GM20431 (cell line): ENCODE data around the gene PTPN6.
"Not testable (repeated sequence)": the region's sequence is repeated elsewhere in the genome, so short reads cannot be mapped to it uniquely, and the experiment has no call there.

ENCODE experiments used
- in situ Hi-C: fragments of 300-500 bp; cut with MseI, MboI; formaldehyde crosslinking; loops from one replicate; pipeline ENCODE4 v1.15.0; 2020; ENCODE audit warnings: low sequenced_read_pairs; ENCODE audit not compliant: unreplicated experiment

Gene PTPN6

DNA sequence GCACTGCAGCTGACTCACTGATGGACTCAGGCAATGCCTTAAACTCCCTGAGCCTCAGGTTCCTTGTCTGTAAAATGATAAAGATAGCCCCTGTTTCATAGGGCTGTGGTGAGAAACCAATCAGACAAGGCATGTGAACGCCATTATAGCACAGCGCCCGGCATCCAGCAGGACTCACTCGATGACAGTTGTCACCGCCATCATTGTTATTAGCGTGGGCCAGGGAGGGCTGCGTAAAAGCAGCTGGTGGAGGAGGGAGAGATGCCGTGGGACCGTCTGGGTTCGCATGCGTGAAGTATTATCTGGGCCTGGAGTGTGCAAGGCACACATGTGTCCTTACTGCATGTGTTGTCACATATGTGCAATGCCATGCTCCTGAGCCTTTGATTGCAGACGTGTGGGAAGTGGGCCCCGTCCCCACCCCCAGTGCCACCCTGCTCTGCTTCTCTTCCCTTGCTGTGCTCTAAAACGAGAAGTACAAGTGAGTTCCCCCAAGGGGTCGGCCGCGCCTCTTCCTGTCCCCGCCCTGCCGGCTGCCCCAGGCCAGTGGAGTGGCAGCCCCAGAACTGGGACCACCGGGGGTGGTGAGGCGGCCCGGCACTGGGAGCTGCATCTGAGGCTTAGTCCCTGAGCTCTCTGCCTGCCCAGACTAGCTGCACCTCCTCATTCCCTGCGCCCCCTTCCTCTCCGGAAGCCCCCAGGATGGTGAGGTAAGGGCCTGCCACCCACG lies at the start of gene PTPN6:
Gene PTPN6 (plus strand): TSS at position 546 of the 730 bp plus-strand sequence. CDS start 157 bp downstream, at position 703.
- in situ Hi-C loops = no loop called here

DNA sequence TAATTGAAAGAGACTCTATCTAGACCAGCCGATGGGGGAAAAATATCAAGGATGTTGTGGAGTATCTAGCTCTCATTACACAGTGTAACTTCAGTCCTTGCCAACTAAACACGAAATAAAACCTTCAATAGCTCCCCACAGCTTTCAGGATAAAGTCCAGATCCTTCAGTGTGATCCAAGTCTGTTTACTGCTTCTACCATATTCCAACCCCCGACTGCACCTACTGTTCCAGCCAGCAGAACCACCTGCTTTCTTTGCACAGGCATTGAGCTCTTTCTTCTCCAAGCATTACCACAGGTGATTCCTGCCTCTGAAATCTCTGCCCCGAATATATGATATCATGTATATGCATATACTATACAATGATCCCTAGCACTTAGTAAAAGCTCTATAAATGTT lies 48.7 kb upstream of the PTPN6 start:
- in situ Hi-C loops = no loop called here

DNA sequence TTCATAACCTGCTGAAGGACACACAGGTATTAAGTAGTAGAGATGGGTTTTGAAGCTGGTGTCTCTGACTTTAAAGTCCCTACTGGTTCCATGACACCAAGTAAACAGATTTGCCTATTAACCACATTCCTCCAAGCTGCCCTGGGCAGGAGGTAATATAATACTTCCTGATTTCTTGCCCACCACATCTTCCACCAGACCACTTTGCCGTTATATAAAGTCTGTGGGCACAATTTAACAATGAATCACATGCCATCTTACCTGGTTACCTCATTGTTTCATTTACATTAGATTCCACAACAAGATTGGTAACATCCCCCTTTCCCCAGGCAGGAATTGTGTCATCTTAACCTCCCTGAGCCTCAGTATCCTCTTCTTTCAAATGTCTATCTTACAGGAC lies 47.4 kb upstream of the PTPN6 start:
- in situ Hi-C loops = no loop called here

DNA sequence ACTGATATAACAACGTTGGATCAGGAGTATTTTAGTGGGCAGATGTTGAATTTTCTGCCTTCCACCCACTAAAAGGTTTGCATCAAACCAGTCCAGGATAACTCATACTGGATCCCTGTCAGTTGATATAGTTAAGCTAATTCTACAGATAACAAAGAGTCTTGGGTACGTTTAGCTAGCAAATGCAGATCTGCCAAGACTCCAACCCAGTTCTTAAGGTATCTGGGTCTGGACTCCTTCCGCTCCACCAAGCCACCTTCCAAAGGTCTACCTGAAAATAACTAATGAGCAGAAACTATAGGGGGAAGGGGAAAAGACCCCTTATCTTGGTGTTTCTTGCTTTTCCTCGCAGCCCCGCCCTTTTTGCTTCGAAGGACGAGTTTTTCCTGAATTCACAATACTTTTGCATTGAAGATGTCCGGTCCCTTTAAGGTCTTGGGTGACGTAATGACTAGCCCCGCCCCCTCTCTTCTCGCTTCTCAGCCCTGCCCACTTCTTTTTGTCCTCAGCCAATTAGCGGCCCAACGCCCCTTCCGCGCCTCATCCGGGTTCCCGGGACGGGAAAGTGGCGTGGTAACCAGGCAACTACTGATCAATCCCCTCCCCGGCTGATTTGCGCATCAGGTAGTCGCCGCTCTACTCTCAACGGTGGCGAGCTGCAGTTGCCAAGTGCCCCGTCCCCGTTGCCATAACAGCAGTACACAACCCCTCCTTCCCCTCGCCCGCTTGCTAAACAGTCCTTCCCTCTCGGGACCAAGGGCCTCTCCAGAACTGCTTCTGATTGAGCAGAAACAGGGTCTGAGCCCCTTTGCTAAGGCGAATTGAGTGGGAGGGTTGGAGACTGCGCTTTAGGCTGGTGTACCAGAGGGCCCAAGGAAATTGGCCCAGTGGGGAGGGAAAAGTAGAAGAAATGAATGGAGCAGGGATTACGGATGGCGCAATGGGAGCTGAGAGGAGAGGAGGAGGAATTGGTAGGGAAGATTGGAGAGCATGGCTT lies 46.6 kb upstream of the PTPN6 start, which contains the start of gene LRRC23:
Gene LRRC23 (plus strand): TSS at position 543 of the 997 bp plus-strand sequence. CDS start 812 bp downstream, outside the sequence.
- in situ Hi-C loops = no loop called here

DNA sequence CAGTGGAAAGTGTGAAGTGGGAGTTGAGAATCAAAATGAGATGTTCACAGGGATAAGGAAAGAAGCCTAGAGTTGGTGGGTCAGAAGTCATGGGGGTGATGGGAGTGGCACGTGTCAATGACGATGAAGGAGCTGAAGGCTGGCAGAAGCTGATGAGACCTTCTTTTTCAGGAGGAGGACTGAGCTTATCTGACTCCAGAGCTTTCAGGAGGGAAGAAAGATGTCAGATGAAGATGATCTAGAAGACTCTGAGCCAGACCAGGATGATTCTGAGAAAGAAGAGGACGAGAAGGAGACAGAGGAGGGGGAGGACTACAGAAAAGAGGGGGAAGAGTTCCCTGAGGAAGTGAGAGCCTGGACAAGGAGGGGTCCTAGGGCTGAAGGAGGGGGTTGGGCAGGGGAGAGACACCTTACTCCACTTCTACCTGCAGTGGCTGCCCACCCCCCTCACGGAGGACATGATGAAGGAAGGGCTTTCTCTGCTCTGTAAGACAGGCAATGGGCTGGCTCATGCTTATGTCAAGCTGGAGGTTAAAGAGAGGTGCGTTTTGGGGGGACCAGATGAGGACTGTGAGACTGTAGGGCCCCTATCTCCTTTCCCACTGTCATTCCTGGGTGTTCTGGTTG lies 45.6 kb upstream of the PTPN6 start:
- in situ Hi-C loops = no loop called here

DNA sequence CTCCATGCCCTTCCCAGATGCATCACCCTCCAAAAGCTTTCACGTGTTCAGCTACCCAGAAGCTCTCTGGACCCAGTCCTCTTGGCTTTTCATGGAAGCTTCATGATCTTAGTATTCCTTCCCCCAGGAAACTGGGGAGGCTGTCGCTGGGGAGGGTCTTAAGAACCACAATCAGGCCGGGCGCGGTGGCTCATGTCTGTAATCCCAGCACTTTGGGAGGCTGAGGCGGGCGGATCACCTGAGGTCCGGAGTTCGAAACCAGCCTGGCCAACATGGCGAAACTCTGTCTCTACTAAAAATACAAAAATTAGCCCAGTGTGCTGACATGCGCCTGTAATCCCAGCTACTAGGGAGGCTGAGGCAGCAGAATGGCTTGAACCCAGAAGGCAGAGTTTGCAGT lies 43.0 kb upstream of the PTPN6 start:
- in situ Hi-C loops = not testable (repeated sequence)

DNA sequence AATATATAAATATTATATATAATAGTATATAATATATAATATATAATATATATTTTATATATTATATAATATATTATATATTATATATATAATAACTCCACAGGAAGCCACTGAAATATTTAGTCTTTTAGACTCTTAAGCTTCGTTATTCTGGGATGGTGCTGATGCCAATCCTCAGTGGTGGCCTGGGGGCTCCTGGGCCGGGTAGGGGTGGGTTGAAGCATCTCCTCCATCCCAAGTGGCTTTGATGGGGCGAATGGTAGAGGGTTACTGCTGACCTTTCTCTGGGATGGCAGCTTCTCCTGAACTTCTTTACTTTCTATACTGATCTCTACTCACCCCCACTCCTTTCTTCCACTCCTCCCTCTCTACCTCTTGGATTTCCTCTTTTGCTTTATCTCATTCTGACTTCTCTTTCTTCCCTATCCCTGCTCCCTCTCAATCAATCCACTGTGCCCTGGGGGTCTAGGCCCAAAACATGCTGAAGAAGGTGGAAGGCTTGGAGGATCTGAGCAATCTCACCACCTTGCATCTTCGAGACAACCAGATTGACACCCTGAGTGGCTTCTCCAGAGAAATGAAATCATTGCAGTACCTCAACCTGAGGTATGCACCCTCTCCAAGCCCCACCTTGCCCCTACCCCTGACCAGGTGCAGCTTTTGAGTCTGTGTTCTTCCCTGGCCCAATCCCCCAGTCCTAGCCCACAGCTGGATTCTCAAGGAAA lies 41.6 kb upstream of the PTPN6 start:
- in situ Hi-C loops = no loop called here

DNA sequence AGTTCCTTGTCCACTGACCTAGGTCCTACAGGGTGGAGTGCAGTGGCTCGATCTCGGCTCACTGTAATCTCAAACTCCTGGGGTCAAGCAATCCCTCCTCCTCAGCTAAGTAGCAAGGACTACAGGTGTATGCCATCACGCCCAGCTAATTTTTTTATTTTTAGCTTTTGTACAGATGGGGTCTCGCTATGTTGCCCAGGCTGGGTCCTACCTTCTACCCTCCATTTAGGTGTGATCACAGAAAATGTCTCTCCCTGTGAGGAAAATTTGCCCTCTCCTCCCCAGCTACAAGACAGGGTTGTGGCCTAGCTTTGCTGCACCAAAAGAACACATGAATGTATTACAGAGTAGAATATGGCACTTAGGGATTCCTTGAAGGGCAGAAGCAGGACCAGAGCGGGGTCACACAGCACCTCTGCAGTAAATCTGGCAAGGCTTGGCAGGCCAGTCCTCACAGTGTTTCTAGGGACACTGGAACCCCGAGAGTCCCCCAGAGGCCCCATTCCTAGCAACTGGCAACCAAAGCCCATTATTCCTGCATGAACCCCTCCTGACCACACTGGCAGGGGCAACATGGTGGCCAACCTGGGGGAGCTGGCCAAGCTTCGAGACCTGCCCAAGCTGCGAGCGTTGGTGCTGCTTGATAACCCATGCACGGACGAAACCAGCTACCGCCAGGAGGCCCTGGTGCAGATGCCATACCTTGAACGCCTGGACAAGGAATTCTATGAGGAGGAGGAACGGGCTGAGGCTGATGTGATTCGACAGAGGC lies 38.8 kb upstream of the PTPN6 start:
- in situ Hi-C loops = no loop called here

DNA sequence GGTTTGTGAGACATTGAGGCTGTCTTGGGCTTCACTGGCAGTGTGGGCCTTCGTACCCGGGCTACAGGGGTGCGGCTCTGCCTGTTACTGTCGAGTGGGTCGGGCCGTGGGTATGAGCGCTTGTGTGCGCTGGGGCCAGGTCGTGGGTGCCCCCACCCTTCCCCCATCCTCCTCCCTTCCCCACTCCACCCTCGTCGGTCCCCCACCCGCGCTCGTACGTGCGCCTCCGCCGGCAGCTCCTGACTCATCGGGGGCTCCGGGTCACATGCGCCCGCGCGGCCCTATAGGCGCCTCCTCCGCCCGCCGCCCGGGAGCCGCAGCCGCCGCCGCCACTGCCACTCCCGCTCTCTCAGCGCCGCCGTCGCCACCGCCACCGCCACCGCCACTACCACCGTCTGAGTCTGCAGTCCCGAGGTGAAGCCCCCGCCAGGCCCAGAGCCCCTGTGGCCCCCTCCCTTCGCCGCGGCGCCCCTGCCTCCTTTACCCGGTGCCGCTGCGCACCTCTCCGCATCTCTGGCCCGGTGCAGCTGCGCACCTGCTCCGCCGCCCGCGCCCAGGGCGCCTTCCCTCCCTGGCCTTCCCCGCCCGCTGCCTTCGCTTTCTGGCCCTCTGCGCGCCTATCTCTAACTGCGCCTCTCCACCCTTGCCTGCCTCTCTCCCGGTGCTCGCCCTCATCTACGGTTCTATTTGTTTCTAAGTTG lies 36.8 kb upstream of the PTPN6 start, which contains the start of gene ENO2:
Gene ENO2 (plus strand): TSS at position 335 of the 701 bp plus-strand sequence. CDS start 1,253 bp downstream, outside the sequence.
- in situ Hi-C loops = no loop called here

DNA sequence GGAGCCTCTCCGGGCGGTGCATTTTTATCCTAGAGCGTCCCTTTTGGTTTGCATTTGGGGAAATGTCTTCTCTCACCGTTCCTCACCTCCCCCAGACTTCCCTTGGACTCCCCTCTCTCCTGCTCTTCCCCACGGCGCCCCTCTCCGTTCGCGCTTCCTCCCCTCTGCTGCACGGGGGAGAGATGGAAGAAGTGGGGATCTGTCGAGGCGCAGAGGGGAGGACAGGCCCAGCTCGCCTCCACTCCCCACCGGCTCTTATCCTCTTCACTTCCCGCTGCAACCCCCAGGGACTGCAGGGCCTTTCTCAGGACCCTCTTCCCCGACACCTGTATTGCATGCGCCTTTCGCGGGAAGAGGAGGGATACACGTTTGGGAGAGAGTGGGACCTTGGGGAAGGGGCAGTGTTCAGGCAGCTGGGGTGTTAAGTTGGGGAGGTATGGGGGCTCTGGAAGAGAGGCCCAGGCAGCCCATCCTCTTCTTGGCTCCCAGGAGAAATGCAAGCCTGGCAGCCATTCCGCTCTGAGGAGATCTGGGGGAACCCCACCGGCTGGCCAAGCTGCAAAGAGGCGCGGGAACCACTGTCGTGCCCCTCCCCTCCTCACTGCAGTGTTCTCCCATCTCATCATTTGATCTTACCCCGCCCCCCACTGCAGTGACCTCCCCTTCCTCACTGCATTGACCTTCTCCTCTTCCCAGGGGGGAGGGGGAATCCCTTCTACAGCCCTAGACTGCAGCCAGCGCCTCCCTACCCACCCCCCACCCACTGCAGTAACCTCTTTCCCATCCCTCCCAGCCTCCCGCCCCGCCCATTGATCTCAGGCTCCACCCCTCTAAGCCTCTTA lies 36.0 kb upstream of the PTPN6 start:
- in situ Hi-C loops = no loop called here

DNA sequence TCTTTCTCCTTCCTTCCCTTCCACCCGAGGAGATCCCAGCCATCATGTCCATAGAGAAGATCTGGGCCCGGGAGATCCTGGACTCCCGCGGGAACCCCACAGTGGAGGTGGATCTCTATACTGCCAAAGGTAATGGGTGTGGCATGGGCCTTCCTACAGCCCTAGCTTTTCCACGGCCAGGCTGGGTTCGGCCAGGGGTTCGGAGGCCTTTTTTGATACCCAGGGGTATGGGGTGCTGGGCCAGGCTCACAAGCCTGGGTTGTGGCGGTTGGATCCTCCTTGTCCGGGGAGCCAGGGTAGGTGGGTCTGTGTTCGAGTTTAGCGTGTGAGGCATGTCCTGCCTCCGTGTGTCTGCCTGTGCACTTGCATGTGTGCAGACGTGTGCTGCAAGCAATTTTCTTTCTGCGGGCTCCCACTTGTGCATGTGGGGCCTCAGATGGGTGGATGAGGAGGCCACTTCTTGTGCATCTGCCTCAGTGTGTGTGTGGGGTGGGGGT lies 35.3 kb upstream of the PTPN6 start:
- in situ Hi-C loops = no loop called here

DNA sequence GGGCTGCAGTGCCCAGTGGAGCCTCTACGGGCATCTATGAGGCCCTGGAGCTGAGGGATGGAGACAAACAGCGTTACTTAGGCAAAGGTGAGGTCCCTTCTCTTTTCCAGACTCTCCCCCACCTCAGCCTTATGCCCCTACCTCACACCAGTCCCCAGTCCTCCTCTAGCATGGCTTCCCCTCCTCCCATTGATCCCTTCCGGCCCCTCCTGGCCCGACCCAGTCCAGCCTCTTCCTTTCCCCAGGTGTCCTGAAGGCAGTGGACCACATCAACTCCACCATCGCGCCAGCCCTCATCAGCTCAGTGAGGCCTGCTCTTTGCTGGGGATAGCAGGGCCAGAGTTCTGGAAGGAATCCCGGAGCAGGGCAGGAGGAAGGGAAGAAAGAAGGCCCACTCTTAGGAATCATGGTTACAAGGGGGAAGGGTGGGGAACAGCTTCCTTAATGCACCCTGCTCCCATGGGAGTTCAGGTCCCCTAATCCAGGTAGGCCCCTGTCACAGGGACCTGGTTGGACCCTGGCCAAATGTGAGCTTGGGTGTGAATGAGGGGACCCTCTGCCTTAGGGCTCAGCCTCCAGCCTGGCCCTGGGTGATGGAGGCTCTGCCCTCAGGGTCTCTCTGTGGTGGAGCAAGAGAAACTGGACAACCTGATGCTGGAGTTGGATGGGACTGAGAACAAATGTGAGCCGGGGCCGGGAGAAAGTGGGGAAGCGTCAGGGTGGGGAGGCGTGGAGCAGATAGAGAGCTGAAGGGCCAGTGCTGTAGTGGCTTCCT lies 34.5 kb upstream of the PTPN6 start:
- in situ Hi-C loops = no loop called here

DNA sequence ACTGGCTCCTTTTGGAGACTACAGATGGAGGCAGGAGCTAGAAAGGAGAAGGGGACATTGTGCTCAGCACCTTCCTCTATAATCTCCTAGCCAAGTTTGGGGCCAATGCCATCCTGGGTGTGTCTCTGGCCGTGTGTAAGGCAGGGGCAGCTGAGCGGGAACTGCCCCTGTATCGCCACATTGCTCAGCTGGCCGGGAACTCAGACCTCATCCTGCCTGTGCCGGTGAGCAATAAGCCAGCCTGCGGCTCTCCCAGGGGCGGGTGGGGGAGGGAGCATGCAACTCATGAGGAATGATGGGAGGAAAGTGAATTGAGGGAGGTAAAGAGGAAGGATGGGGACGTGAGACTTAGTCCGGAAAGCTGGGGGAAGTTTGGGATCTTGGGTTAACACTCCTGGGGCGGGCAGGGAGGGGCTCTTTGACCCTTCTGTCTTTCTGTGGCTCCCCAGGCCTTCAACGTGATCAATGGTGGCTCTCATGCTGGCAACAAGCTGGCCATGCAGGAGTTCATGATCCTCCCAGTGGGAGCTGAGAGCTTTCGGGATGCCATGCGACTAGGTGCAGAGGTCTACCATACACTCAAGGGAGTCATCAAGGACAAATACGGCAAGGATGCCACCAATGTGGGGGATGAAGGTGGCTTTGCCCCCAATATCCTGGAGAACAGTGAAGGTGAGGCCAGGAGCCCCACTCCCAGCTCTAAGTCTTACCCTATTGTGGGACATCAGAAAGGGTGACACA lies 33.5 kb upstream of the PTPN6 start:
- in situ Hi-C loops = no loop called here

DNA sequence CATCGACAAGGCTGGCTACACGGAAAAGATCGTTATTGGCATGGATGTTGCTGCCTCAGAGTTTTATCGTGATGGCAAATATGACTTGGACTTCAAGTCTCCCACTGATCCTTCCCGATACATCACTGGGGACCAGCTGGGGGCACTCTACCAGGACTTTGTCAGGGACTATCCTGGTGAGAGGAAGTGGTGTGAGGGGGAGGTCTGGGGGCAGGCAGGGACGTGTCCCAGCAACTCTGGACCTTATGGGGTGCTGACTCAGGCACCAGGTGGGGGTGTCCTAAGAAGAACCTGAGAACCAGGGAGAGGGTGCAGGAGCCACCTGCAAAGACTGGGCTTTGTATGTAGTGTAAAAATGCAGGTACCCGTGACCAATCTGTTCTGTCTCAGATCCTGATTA lies 31.6 kb upstream of the PTPN6 start:
- in situ Hi-C loops = no loop called here

DNA sequence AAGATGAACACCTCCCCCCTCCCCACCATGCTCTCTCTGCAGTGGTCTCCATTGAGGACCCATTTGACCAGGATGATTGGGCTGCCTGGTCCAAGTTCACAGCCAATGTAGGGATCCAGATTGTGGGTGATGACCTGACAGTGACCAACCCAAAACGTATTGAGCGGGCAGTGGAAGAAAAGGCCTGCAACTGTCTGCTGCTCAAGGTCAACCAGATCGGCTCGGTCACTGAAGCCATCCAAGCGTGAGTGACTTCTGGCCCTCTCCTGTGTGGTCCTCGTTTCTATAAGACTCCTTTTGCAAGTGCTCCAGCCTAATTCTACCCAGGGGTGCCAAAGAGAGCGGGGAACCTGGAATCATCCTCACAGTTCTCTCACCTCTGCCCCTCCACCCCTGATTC lies 29.6 kb upstream of the PTPN6 start:
- in situ Hi-C loops = no loop called here
